Measurements from ENCODE around the gene BSG. TPM values are rescaled to one million over a fixed set of nuclear protein-coding genes. Genes with fewer than 3 reads are reported as not detected.

The BSG gene
- total RNA-seq, 4 donors from 2014 or later: 182 to 408 (median 289) TPM

- Histone ChIP-seq H3K4me3 (no peak overlapping the region), H3K36me3 (peaks cover 20 to 54% (median 35%) of the 10 kb centered on the region in 3 donors), H3K4me1 (peaks cover 22 to 36% (median 23%) of the 10 kb centered on the region in 3 donors), H3K27me3 (no peaks in the 10 kb centered on the region), H3K27ac (no peak overlapping the region), H3K9me3 (no peaks in the 10 kb centered on the region)
- 85% methylated on average over 22 of the region's 55 CpGs; no CpG with 5 or more reads in 1 of the 2 donors for WGBS, 2 donors
- TF ChIP-seq, protein P1, sequence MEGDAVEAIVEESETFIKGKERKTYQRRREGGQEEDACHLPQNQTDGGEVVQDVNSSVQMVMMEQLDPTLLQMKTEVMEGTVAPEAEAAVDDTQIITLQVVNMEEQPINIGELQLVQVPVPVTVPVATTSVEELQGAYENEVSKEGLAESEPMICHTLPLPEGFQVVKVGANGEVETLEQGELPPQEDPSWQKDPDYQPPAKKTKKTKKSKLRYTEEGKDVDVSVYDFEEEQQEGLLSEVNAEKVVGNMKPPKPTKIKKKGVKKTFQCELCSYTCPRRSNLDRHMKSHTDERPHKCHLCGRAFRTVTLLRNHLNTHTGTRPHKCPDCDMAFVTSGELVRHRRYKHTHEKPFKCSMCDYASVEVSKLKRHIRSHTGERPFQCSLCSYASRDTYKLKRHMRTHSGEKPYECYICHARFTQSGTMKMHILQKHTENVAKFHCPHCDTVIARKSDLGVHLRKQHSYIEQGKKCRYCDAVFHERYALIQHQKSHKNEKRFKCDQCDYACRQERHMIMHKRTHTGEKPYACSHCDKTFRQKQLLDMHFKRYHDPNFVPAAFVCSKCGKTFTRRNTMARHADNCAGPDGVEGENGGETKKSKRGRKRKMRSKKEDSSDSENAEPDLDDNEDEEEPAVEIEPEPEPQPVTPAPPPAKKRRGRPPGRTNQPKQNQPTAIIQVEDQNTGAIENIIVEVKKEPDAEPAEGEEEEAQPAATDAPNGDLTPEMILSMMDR (IDR thresholded peaks at IDR 0.05): no peak
- no peak for TF ChIP-seq POLR2A (IDR thresholded peaks at IDR 0.05)
- intact Hi-C loops (cut with DNase I): no loop called here
- no peak for DNase-seq
Observed at GRCh38 chr19:536031-536880, 36.1 kb upstream of the BSG start.

DNA sequence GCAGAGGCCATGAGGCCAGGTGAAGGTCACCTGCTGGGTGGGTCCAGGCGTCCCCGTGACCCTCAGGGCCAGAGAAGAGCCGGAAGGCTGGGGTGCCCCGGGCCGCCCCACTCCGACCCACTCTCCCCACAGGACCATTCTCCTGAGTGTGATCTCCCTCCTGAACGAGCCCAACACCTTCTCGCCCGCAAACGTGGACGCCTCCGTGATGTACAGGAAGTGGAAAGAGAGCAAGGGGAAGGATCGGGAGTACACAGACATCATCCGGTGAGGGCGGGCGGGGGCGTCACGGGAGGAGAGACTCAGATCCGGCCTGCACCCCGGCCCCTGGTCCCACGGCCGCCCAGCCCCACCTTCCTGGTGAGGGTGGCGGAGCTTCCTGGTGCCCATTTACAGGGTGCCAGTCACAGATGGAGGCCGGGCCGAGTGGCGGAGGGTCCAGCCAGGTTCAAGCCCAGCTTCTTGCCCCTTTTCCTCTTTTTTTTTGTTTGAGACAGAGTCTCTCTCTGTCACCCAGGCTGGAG, 35.5 kb upstream of the BSG start:
- Histone ChIP-seq H3K36me3 (peaks cover 20 to 61% (median 42%) of the 10 kb centered on the region in 3 donors), H3K9me3 (no peaks in the 10 kb centered on the region), H3K27ac (no peak overlapping the region), H3K4me1 (peaks cover 22 to 36% (median 23%) of the 10 kb centered on the region in 3 donors), H3K4me3 (no peak overlapping the region), H3K27me3 (no peaks in the 10 kb centered on the region)
- TF ChIP-seq, protein P1 (IDR thresholded peaks at IDR 0.05): no peak
- no peak for TF ChIP-seq POLR2A (IDR thresholded peaks at IDR 0.05)
- intact Hi-C loops (cut with DNase I): no loop called here
- WGBS, 2 donors: 86 to 93% methylated on average over 4 of the region's 26 CpGs
- no peak for DNase-seq

DNA sequence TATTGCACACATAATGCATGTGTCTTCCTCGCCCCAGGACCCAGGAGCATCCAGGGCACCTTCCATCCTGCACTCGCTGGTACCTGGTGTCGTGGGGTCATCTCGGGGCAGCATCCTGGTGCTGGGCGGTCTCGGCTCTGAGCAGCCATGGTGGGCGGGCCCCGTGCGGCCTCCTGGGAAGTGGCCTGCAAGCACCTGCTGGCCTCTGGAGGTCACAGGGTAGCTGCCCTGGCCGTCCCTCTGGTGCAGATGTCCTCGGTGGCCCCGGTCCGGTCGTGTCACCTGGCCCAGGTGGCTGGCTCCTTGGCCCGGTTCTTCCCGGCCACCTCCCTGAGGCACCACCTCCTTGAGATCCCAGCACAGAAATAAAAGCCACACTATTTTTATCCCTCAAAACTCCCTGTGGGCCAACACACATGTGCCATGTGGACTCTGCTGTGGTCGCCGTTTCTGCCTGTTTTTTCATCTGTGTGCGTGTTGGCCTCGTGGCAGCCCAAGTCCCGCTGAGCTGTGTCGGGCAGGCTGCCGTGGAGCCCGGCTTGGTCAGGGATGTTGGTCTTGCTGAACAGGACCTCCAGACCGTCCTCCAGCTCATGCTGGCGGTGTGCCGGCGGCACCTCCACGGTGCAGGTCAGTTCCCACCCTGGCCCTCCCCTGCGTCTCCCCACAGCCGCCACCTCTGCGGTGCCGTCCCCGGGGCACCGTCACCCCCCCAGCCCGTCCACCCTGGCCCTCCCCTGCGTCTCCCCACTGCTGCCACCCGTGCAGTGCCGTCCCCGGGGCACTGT, 33.6 kb upstream of the BSG start:
- H3K27ac ChIP-seq: no peak overlapping the region
- peaks cover 8 to 20% (median 13%) of the 10 kb centered on the region in 3 donors for H3K4me1 ChIP-seq
- H3K36me3 ChIP-seq: peaks cover 20 to 75% (median 49%) of the 10 kb centered on the region in 3 donors
- no peak for DNase-seq
- intact Hi-C loops (cut with DNase I): no loop called here
- no peak overlapping the region for H3K4me3 ChIP-seq
- 80 to 83% methylated on average over 19 to 23 of the region's 40 CpGs for WGBS, 2 donors
- H3K9me3 ChIP-seq: no peaks in the 10 kb centered on the region
- no peak for TF ChIP-seq POLR2A (IDR thresholded peaks at IDR 0.05)
- TF ChIP-seq, protein P1 (IDR thresholded peaks at IDR 0.05): no peak
- no peaks in the 10 kb centered on the region for H3K27me3 ChIP-seq

DNA sequence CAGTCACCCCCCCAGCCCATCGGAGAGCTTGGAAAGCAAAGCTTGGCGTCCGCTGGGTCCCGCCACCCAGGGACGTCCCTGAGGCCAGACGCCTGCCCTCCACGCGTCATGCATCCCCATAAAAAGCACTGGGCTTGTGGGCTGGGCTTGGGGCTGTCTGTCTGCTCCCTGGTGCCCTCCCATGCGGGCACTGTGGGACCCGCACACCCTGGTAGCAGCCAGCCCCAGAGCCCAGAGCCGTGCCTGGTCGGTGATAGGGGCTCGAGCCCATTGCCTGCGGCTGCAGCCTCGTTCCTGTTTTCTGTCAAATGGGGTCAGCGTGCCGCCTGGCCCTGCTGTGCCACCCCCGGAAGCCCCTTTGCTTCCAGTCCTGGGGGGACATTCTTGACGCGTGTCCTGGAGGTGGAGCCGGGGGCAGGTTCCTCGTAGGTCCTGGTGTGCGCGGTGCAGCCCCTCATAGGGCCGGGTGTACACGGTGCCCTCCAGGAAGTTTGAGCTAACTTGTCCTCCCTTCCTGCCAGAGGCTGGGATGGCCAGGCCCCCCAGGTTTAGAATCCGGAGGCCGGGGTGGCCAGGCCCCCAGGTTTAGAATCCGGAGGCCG, 32.9 kb upstream of the BSG start:
- TF ChIP-seq, protein P1 (IDR thresholded peaks at IDR 0.05): no peak
- TF ChIP-seq POLR2A (IDR thresholded peaks at IDR 0.05): no peak
- H3K27me3 ChIP-seq: no peaks in the 10 kb centered on the region
- no peak for DNase-seq
- intact Hi-C loops (cut with DNase I): no loop called here
- H3K4me3 ChIP-seq: no peak overlapping the region
- H3K36me3 ChIP-seq: peaks cover 20 to 75% (median 49%) of the 10 kb centered on the region in 3 donors
- no peaks in the 10 kb centered on the region for H3K9me3 ChIP-seq
- H3K4me1 ChIP-seq: peaks cover 7 to 16% (median 9%) of the 10 kb centered on the region in 3 donors
- no peak overlapping the region for H3K27ac ChIP-seq
- 83% methylated on average over 1 of the region's 30 CpGs; no CpG with 5 or more reads in 1 of the 2 donors for WGBS, 2 donors
